HG03060 (cell line): ENCODE data around the gene DIP2B.
"Not testable (repeated sequence)": the region's sequence is repeated elsewhere in the genome, so short reads cannot be mapped to it uniquely, and the experiment has no call there.

ENCODE experiments used
- ATAC-seq: cut with Tn5 transposase; IDR thresholded peaks from one replicate; pipeline ENCODE4 v1.9.1; 2021; ENCODE audit warnings: low read depth, moderate number of reproducible peaks; ENCODE audit not compliant: unreplicated experiment

The DIP2B gene

DNA sequence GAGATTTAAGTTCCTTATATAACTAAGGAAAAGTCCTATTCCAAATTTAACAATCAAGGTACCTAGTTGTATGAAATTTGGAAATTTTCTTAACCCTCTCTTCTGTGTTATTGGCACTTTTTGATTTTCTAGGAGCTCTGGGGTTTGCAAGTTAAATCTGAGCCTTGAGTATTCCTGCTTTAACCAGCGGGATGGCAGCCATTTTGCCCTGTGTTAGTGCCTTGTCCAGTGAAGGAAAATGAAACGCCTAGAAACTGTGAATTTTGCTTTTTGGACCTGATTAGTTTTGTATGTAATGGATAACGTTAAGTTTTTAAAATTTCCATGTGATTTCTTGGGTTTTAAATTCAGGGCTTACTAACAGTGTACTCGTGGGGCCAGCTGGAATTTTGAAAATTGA, 45.1 kb downstream of the DIP2B start:
- no peak for ATAC-seq

DNA sequence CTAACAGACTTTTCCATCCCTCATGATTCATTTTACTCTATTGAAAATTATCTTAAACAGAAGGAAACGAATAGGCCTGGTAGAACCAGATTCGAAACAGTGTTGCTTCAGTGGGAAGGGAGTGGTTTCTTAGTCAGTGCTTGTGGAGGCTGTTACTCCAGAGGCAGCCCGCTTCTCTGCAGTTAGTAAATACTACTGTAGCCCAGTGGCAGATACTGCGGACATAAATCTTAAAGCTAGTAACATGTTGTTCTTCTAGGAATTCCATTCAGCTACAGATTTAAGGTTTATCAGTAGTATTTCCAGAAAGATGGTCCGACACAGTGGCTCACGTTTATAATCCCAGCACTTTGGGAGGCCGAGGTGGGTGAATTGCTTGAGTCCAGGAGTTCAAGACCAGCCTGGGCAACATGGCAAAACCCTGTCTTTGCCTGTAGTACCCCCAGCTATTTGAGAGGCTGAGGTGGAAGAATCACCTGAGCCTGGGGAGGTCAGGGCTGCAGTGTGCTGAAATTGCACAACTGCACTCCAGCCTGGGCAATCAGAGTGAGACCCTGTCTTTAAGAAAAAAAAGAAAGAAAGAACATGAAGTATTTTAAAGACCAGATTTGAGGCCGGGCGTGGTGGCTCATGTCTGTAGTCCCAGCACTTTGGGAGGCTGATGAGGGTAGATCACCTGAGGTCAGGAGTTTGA, 45.9 kb downstream of the DIP2B start:
- no peak for ATAC-seq

DNA sequence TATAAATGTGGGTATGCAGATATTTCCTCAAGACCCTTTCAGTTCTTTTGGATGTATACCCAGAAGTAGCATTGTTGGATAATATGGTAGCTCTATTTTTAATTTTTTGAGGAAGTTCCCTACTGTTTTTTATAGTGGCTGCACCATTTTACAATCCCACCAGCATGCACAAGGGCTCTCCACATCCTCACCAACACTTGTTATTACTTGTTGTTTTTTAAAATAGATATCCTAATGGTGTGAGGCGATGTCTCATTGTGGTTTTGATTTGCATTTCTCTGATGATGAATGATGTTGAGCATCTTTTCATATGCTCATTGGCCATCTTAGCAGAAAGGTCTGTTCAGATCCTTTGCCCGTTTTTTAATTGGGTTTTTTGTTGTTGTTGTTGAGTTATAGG, 47.1 kb downstream of the DIP2B start:
- ATAC-seq, result no peak

DNA sequence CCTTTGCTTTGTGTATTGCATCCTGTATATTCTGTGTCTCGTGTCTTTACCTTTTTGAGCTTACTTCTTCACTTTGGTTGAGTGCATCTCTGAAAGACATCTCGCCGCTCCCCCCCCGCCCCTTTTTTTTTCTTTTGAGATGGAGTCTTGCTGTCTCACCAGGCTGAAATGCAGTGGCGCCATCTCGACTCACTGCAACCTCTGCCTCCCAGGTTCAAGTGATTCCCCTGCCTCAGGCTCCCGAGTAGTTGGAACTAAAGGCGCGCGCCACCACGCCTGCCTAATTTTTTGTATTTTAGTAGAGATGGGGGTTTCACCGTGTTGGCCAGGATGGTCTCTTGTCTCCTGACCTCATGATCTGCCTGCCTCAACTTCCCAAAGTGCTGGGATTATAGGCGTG, 49.9 kb downstream of the DIP2B start:
- no peak for ATAC-seq

DNA sequence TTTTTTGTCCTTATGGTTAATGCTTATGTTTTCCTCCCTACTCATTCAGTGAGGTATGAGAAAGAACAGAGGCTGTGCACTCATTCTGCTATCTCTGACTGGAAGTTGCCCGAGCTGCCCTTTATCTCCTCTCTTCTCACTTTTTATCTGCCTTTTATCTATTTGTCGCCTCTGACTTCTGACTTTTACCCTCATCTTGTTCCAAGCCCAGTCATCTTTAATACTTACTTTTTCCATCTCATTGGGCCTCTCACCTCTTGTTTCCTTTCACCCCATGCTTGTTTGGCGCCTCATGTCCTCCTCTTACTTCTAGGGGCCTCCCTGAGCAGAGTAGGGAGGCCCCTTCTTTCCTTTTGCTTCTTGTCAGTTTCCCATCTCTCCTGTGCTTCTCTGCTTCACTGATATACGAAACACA, 50.7 kb downstream of the DIP2B start:
- no peak for ATAC-seq

DNA sequence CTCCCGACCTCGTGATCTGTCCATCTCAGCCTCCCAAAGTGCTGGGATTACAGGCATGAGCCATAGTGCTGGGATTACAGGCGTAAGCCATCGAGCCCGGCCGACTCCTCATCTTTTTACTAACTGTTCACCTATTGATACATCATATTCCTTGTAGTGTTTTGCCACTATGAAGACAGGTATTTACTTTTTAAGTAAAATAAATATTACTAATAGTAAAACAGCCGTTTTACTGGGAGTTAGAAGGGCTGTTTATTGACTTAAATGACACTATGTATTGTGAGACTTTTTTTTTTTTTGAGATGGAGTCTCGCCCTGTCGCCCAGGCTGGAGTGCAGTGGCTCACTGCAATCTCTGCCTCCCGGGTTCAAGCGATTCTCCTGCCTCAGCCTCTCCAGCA, 51.5 kb downstream of the DIP2B start:
- no peak for ATAC-seq

DNA sequence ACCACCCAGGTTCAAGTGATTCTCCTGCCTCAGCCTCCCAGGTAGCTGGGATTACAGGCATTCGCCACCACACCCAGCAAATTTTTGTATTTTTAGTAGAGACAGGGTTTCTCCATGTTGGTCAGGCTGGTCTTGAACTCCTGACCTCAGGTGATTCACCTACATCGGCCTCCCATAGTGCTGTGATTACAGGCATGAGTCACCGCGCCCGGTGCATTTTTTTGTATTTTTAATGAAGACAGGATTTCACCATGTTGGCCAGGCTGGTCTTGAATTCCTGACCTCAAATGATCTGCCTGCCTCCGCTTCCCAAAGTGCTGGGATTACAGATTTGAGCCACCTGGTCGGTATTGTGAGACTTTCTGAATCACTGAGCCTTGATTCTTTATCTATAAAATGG, 52.0 kb downstream of the DIP2B start:
- not testable (repeated sequence) for ATAC-seq

DNA sequence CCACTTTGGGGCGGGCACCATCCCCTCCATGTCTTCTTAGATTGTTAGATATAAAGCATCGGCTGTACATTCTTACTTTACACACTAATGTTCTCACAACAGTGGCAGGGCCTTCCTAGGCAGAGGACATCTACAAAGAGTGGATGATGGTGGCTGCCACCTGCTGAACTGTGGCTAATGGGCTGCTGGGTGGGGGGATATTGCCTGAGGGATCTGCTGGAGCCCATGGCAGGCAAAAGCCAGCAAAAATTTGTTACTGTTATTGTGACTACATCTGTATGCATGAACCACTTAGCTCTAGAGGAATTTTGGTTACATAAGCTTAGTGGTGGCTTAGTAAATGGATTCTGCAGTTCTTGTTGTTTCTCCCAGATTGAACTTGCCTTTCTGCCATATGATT, 52.6 kb downstream of the DIP2B start:
- ATAC-seq, result no peak

DNA sequence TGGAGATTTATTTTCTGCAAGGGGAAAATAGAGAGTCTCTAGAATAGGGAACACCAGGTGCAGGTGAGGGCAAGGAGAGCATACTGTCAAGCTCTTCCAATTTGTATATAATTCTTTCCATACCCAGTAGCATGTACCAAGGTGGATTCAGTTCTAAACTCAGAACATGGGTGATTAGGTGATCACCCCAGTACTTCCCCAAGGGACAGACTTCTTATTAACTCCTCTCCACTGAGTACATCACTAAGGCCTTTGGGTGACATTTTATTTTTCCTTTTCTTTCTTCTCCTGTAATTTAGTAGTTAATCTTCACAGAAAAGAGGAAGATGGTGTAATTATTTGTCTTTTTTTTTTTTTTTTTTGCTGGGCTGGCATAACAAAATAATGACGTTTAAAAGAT, 54.2 kb downstream of the DIP2B start:
- no peak for ATAC-seq

DNA sequence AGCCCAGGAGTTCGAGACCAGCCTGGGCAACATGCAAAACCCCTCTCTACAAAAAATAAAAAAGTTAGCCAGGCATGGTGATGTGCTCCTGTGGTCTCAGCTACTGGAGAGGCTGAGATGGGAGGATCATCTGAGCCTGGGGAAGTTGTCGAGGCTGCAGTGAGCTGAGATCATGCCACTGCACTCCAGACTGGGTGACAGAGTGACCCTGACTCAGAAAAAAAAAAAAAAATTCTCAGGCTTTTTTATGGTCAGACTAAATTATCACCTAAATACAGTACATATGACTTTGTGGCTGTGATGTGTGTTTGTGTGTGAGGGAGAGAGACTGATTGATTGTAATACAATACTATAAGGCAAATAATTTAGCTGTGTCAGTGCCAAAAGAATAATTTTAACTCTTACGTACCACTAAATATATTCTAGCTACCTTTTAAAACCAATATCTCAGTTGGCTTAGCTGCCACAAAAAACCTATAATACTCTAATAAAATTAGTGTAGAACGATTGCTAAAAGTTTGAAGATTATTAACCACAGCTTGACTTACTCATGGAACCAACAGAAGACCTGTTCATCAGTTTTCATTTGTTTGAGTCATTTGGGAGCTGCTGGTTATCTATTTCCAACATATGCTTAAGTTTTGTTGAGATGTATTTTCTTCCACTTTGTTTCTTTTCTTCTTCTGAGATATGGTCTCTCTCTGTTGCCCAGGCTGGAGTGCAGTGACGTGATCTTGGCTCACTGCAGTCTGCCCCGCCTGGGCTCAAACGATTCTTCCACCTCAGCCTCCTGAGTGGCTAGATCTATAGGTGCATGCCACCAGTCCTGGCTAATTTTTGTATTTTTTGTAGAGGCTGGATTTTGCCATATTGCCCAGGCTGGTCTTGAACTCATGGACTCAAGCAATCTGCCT, 58.0 kb downstream of the DIP2B start:
- no peak for ATAC-seq

DNA sequence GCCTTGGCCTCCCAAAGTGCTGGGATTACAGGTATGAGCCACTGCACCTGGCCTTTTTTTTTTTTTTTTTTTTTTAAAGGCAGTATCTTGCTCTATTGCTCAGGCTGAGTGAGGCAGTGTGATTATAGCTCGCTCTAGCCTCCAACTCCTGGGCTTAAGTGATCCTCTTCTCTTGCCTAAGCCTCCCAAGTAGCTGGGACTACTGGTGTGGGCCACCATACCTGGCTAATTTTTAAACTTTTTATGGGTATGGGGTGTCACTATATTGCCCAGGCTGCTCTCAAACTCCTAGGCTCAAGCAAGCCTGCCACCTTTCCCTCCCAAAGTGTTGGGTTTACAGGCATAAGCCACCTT, 58.6 kb downstream of the DIP2B start:
- ATAC-seq, result no peak

DNA sequence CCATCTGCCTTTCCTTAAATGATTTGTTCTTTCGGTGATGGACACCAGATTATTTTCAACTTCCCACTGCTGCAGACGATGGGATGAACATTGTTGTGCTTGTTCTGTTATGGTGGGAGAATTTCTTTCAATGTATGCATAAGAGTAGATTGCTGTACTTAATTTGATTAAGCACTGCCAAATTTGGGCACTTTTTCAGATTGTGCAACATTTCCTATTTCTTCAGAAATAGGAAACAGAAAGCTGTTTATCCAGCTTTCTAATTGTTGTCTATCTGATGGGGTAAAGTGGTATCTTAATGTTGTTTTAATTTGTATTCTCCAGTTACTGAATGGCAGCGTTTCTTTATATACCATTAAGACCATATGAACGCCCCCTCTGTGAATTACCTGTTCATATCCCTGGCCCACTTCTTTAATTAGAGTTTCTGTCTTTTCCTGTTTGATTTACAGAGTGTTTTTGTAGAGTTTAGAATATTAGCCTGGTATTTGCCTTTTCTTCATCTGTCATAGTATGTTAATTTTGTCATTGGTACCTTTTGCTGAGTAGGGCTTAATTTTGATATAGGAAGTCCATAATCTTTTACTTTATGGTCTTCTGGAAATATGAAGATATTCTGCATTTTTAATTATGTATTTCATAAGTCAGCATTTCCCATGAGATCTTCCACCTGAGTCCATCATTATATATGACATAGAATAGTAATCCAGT, 59.6 kb downstream of the DIP2B start:
- no peak for ATAC-seq

DNA sequence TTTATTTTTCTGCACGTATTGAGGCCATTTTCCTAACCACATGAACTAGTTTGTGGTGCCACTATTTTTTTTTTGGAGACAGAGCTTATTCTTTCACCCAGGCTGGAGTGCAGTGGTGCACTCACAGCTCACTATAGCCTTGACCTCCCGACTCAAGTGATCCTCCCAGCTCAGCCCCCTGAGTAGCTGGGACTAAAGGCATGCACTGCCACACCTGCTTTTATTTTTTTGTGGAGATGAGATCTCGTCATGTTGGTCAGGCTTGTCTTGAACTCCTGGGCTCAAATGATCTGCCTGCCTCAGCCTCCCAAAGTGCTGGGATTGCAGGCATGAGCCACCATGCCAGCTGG, 60.1 kb downstream of the DIP2B start:
- ATAC-seq, result no peak

DNA sequence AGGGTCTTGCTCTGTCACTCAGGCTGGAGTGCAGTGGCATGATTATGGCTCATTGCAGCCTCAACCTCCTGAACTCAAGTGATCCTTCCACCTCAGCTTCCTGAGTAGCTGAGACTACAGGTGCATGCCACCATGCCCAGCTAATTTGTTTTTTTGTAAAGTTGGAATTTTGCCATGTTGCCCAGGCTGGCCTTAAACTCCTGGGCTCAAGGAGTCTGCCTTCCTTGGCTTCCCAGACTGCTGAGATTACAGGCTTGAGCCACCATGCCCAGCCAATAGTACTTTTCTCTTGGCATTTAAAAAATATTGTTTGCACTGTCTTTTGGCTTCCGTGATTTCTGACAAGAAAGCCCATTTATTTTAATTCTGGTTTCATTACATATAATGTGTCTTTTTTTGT, 61.3 kb downstream of the DIP2B start:
- no peak for ATAC-seq

DNA sequence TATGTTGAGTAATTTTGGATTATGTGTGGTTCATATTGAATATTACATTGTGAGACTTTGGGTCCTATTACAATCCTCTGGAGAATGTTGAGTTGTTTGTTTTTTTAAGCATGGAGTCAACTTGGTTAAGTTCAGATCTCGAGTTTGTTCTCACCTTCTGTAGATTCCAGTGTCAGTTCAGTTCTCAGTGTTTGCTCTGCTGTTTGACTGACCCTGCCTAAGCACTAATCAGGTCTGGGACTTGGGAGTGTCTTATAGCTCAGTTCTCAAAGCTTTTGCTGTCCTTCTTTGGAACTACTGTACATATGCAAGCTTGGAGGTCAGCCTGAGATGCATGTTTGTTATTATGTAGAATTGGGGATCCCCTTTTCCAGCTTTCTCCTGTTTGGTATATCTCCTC, 63.1 kb downstream of the DIP2B start:
- ATAC-seq, result no peak

DNA sequence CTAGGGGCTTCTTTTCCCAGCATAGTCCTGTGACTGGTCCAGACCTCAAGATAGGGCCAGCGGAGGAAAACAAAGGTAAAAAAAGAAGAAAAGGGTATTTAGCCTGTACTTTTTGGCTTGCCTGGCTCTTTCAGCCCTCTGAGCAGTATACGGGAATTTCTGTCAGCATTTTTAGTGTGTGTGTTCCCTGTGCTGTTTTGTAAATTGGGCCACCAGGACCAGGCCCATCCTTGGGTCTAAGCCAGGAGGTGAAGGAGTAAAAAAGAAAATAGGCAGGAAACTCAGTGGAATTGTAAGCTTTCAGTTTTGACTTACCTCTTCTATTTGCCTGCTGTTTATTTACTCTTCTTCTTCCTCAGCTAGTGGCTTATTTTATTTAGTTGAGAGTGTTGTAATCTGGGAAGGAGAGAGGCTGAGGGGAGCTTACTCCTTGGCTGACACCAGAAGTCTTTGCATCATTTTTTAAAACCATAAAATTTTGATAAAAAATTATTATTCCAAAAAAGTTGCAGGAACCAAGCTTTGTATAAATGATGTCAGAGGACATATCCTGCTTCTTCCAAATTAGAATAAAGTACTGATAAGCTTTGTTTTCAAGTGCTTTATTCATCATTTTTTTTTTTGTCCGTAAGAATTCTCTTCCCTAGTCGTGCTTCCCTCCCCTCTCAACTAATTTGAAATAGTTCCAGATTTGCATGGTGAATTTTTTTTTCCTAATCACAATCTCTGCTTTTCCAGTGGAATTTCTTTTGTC, 63.7 kb downstream of the DIP2B start:
- no peak for ATAC-seq

DNA sequence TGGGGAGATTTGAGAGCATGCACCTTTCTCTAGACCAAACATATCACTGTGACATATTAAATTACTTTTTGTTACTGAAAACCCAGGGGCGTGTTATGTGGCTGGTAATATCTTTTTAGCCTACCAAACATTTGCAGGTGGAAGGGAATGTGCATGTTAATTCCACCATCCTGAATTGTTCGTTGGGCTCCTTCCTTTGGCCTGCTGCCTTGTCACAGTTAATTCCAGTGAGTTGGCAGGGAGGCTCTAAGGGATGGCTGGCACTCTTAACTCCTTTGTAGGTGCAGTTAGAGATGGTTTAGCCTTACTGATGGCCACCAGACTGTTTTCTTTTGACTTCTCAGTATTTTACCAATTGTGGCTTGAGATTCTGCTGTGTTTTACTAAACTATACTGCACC, 64.5 kb downstream of the DIP2B start:
- ATAC-seq, result no peak

DNA sequence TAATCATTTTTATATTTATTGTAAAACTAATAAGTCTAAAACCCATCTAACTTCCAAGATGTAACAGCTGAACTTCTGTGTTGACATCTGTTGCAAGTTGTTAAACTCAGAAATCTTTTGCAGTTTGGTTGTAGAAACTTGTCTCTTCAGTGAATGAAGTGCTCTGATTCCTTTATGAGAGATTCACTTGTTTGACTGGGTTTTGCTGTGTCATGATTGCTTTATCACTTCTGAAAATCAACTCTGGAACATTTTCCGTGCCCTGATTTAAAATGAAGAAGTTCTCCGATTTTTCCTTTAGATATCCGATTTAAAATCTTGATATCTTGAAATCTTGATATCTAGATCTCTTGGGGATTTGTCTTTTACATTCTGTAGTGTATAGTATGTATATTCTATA, 65.1 kb downstream of the DIP2B start:
- no peak for ATAC-seq

DNA sequence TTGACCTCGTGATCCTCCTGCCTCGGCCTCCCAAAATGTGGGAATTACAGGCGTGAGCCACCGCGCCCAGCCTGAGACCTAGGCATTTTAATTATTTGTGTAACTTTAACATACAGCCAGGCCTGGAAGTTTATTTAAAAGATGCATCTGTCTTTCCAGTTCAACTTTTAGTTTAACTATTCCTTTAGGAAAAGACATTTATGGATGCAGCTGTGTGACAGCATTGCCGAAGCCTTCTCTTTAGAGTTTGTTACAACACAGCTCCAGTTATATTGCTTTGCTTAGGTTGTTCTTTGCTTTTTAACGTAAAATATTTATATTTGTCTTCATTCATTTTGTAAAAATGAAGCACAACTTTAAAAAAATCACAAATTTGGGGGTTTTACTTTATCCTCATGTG, 67.0 kb downstream of the DIP2B start:
- no peak for ATAC-seq

DNA sequence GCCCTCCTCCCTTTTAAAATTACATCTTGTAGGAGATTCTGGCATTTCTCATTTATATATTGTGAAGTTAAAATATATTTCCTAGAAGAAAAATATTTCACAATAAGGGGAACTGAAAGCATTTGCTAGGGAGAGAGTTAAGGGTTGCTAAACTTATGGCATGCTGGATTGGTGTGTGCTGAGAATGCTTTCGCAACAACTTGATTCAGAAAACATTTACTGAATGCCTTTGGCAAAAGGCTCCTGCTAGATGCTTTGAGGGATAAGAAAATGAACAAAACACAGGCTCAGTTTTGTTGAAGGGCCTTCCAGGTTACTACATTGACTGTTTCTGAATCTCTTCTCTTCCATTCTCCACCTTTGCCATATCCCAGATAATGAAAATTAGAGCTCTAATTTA, 67.5 kb downstream of the DIP2B start:
- ATAC-seq, result no peak

DNA sequence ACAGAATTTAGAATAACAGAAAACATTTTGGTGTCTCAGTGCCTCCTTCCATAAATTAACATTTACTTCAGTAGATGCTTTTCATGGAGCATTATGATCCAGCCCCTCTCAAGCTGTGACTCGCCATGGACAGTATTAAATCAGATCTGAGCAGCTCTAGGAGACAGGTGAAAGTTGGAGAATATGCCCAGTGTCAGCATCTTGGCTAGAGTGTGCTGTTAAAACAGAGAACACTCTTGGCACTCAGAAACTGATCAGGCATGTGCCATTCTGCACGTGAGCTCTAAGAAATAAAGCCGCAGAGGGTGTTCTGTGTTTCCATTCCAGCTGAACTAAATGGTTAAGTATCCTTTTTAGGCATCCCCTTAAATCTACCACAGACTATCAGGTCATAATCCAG, 68.0 kb downstream of the DIP2B start:
- no peak for ATAC-seq
